Measurements from ENCODE around the gene MGRN1.

The MGRN1 gene

DNA sequence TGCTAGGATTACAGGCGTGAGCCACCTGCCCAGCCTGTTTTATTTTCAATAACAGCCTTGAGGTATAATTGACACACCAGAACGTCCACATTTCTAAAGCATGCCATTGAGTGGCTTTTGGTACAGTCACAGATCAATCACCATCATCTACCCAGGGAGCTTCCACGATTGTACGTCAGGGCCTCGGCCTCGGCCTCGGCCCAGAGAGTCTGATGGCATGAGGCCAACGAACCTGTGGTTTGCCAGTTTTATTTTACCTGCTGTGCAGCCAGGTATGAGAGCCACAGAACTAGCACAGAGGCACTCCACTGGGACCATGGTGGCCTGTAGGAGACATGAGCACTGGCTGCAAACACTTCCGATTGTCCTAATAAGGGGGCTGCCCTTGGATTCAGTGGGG, 18.3 kb upstream of the MGRN1 start:
- no peak for DNase-seq

DNA sequence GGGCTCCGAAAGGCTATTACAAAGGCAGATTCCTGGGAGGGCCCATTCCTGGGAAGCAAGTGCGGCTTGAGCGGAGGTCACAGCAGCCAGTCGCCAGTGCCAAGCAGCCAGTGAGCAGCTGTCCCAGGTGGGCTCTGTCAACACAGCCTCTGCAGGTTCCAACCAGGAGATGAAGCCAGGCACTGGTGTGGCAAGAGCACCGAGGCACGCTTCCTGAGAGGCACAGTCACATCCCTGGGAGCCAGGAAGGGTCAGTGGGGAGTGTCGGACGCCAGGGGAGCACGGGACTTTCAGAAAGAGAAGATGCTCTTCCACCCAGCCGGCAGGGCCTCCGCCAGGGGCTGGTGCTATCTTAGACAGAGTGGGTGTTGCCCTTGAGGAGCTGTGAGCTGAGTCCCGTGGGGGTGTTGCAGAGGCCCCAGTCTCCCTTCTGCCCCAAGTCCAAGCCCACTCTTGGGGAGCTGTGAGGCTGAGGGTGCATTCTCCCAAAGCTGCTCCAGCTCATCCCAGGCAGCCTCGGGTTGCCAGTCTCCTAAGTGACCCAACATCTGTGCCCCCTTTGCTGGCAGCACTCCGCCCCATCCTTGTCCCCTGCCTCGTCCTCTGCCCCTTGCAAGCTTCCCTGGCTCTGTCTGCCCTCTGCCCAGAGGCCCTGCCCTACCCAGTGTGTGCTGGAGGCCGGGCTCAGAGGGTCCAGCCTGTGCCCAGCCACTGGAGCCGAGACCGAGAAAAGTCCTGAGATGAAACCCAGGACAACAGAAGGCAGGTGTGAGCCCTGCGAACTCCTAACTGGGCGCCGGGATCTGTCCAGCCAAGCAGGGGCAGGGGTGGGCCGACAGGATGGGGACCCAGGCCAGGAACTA, 16.6 kb upstream of the MGRN1 start:
- DNase-seq, result no peak

DNA sequence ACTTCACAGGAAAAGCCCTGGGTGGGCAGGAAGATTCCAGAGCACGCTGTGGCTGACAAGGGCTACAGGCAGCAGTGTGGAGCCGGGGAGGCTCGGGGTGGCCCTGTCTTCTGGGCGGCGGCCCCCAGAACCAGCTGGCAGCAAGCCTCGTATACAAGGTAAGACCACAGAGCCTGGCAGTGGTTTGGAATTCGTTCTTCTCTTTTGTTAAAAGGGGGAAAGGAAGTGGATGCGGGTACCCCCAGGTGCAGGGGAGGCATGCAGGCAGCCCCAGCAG, 16.0 kb upstream of the MGRN1 start:
- no peak for DNase-seq

DNA sequence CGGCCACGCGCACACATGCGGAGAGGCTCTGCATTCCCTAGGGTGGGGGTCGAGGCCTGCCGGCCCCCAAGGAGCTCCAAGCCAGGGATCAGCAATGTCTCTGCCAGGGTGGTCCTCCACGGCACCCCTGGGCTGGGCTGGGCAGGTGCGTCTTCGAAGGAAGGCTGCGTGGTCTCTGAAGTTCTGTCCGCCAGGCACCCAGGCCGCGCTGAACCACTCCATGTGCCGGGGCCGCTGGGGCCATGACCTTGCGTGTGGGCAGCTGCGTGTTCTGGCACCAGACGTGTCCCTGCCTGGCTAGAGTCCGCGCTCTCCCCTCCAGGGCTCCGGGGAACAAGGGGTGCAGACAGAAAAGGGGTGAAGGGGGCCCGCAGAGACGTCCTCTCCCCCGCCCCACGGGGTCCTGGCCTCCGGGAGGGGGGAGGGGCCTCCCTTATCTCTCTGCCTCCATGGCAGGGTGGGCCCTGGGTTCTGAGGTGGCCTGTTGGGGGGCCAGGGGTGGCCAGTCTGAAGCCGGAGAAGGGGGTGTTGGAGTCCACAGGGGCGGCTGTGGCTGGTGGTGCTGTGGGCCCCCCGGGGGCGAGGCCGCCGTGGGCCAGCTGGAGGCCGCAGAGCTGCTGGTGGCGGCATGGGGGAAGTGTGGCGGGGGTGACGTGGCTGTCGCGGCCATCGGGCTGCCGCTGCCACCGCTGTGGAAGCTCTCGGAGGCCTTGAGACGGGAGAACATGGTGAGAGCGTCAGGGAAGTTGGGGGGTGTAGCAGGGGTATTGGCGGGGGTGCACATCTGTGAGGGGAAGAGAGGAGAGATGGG, 15.2 kb upstream of the MGRN1 start:
- DNase-seq, result no peak

DNA sequence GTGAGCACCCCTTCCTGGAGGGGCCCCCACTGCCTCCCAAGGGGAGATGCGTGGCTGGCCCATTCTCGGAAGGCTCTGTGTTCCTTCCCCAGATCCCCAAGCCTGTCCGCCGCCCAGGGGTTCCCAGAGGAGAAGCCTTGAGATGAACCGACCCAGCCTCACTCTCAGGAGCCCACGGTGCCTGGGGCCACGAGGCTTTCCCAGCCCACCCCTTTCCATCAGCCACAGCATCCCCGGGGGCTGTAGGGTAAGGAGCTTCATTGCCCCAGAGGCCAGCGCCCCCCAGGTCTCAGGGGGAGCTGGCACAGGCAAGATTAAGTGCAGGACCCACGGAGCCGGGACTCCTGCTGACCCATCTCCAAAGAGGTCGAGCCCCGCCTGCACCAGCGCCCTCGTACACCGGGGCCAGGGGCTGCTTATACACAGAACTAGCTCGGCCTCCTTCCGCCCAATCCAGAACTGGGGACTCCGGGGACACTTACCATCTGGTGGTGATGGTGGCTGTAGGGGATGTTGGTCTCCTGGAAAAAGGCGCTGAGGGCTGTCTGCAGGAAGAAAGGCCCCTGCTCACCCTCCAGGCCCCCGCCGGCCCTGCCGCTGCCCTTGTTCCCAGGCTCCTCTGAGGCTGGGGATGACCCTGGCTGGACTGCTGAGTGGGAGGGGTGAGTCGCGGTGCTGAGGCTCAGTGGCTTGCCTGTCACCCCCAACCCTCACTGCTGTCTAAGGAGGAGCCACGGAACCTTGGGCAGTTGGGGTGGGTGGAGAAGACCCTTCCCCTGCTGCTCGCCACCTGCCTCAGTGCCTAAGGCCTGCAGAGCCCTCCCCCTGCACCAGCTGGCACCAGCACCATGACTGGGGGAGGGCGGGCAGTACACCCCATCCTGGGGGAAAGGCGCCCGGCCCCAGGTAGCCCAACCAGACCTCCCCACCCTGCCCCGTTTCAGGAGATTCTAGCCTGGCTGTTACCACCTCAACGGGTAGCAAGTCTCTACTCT, 14.3 kb upstream of the MGRN1 start:
- DNase-seq, result no peak

DNA sequence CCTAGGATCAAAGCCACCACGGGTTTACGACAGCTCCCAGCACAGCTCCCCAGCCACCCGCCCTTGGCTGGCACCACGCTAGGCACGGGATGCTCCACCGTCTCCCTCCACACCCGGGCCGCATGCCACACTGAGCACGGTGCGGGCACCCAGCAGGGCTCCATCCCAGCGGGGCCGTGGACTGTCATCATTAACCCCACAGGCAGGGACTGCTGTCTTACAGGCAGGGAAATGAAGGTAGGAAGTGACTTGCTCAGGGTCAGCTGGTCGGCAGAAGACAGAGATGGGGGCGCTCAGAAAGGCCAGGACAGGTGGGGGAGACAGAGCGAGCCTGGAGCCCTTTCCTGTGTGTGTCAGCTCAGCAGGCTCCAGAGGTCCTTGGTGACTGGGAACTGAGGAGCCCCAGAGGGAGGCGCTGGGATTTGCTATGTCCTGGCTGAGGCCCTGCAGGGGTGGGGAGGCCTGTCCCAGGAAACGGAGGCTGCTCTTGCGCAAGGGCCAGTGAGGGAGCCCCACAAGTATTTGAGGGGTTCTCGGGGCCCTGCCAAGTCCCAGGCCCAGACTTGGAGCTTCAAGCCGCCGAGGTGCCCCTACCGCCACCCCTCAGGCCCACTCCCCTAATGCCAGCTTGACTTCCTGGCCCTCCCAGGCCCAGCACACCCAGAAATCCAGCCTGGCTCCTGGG, 13.1 kb upstream of the MGRN1 start:
- no peak for DNase-seq

DNA sequence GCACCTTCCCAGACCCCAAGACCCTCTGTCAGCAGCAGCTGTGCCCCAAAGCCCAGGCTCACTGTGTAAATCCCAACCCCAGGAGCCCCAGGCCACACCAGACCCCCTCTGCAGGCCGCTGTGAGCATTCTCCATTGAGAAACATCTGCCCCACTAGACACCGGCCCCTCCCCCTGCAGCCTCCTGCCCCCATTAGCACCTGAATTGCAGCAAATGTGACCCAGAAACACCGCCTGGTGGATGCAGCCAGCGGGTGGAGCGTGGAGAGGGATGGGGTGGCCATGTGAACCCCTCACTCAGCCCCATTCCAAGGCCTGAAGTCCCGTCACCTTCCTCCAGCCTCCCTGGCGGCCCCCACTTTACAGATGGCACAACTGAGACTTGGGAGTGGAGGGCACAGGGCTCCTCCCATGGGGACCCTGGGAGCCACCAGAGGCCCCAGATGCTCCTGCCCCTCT, 12.1 kb upstream of the MGRN1 start:
- DNase-seq, result no peak

DNA sequence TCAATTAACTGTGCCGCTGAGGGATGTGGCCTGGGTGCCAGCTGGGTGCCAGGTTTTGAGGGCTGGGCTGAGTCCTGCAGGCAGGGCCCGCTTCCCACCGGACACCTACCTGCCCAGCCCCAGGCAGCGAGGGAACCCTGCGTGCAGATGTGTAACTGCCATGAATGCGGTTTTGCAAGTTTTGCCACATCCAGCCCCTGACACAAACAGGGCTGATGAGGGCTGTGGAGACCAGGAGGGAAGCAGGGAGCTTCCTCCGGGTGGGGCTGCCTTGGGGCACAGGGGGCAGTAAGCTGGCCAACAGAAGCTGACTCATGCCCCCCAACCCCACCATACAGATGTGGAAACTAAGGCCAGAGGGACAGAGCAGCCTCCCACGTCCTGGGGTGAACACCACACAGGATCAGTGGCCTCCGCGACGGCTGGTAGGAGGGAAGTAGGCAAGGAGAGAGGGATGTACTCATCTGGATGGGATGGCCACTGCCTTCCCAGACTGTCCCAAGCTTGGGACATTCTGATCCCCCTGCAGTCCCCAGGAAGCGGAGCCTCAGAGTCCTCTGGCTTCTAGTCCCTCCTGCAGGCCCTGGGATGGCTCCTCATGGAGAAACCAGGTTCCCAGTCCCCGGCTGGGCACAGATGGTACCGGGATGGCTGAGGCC, 11.5 kb upstream of the MGRN1 start:
- no peak for DNase-seq

DNA sequence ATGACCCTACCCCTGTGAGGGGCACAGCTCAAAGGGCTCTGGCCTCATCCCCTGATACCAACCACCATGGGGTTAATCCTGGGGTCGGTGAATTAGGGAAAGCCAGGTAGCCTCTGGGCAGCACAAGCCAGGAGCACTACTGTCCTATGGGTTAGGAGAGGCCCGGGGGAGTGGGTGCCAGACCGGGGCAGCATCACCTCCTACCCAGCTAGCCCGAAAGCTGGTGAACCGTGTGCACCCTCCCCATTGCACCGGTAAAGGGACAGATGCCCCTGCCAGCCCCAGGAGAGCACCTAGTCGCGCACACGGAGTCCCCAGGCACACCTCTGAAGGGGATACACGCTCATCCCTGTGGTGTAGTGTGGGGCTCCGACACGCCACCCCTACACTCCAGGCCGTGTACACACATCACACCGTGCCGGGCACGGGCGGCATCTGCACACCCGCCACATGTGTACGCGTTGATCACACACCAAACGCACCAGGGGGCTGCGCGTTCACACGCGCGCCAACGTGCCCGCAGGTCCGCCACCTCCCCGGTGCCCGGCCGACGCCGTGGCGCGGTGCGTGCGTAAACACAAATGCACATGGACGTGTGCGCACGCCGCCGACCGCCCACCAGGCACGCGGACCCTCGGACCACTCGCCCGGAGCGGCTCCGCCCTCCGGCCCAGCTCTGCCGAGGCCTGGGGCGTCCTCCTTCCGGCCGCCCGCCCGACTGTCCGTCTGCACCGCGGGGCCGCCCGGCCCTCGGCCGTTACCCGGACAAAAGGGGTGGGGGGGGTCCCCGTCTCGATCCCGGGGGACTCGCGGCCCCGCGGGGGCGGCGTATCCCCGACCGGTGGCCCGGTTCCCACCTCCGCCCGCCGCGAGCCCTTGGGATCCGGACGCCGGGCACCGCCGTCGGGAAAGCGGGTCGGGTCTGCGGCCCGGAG, 10.7 kb upstream of the MGRN1 start:
- no peak for DNase-seq

DNA sequence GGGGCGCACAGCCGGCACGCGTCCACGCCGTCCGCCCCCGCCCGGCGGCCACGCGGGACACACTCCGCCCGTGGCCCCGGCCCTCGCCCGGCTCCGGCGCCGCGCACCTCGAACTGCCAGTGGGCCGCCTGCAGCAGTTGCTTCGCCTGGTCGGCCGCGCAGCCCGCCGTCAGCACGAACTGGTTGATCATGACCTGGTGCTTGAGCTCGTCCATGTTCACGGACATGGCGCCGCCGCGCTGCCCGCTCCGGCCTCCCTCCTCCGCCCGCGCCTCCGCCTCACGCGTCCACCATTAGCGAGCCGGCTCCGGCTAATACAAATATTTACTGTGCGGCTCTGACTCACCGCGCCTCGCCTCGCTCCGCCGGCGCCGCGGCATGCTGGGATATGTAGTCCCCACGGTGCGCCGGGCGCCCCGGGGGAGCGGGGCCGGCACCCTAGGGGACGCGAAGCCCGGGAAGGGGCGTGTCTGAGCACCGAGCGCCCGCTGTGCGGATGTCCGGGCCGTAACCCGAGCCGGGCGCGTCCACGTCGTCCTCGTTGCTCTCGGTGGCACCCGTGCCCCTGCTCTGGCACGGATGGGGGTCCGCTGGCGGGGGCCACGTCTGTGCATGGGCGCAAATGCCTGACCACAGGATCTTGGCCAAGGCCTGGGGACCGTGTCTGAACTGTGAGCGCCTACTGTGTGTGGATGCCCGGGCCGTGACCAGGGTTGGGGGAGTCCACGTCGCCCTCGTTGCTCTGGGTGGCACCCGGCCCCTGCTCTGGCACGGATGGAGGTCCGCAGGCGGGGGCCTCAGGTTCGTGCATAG, 9.8 kb upstream of the MGRN1 start, which contains the start of gene UBALD1:
TSS of gene UBALD1 (minus strand) at position 318 of the 813 bp plus-strand sequence. CDS start at position 227, 91 bp downstream.
- DNase-seq, result peak; percentile 44

DNA sequence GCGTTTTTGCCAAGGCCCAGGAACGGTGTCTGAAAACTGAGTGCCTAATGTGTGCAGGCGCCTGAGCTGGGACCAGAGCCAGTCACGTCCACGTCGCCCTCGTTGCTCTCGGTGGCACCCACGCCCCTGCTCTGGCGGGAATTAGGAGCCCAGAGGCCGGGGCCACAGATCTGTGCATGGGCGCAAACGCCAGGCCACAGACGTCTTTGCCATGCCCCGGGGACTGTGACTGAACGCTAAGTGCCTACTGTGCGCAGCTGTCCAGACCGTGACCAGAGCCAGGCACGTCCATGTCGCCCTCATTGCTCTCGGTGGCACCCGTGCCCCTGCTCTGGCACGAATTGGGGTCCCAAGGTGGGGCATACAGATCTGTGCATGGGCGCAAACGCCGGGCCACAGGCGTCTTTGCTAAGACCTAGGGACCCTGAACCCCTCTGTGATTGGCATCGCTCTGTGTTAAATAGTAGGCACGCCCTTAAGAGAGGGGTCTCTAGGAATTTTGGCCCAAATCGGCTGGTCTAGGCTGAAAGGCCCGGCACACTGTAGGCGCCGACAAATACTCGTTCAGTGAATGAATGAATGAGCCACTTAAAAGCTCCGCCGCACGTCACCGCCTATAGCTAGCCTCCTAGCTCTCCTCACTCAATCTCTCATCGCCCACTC, 9.1 kb upstream of the MGRN1 start:
- DNase-seq, result no peak

DNA sequence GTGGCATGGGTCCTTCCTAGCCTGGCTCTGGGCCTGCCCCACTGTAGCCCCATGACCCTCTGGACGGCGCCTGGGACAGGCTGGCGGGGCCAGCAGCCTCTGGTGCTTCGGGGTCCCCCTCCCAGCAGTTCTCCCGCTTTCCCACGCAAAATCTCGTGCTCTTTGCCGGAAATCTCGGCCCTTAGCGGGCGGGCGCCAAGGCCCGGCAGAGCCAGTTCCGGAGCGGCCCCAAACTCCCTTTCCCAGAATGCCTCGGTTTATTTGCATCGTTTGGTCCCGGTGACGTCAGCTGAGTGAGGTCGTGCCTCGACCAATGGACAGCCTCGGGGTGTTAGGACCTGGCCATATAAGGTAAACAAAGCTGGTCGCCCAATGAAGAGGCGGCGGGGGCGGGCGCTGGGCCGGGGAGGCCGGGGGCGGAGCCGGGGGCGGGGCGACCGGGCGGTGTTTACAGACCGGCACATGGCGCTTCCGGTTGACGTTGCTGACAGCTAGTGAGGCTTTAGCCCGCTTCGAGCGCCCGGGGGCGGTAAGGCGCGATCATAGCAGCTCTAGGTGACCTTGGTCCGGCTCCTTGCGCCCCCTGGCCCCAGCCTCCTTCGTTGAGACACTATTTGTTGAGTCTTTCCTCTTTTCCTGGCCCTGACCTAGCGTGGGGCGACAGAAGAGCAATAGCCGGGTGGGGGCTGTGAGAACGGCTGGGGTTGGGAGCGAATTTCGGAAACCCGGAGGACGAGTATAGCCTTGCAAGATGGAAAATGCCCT, 8.4 kb upstream of the MGRN1 start:
- DNase-seq, result peak; percentile 96

DNA sequence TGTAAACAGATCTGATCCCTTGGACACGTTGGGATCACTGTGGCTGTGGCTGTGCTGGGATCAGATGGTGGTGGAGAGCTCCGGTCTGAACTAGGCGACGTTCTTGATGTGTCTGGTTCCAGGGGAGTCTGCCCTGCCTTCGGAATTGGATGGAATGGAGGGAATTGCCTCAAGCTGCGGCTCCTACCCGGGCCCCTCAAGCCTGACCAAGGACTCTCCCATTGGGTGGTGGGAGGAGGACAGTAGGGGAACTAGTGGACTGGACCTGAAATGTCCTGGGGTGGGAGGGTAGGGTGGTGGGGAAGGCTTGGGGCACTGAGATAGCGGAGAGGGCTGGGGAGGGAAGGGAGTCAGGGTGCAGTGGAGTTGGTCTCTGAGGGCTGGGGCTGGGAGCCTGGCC, 6.7 kb upstream of the MGRN1 start:
- DNase-seq, result no peak

DNA sequence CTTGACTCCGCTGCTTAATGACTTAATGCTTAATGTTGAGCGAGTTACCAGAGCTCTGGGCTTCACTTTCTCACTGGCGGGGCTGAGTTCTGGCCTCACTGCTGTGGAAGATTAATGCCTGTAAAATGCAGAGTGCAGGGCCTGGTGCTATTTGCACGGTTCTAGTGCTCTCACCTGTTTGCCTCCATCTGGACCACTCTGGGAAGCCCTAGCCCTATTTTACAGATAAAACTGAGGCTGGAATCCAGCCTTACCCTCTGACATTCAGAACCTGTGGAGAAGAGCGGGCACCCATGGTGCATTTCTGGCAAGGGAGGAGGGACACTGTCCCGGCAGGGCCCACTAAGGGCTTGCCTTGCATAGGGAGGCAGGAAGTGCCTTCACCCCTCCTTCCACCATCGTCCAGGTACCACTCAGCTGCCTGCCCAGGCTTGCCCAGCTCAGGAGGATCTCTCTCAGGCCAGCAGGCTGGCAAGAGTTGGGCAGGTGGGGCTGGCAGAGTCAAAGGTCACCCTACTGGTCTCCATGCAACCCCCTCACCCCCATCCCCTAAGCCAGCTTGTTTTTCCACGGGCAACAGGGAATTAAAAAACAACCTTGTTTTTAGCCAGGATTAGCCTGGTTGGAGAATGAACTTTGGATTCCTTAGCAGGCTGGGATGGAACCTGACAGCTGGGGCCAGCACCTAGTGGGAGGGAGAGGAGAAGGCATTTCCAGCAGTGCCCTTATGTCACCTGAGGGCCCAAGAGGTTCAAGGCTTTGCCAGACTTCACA, 5.8 kb upstream of the MGRN1 start:
- no peak for DNase-seq

DNA sequence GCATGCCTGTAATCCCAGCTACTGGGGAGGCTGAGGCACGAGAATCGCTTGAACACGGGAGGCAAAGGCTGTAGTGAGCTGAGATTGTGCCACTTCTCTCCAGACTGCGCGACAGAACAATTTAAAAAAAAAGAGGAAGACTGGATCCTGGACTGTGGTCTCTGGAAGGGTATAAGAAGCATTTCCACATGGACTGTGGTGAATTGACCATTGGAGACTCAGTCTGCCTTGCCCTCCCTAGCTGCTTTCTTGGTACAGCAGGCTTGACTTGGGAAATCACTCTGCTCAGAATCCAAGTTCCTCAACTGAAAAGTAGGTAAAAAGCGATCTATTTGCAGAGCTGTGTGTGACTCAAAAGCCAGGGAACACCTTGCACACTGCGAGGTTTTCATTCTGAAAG, 1.0 kb upstream of the MGRN1 start:
- DNase-seq, result no peak

DNA sequence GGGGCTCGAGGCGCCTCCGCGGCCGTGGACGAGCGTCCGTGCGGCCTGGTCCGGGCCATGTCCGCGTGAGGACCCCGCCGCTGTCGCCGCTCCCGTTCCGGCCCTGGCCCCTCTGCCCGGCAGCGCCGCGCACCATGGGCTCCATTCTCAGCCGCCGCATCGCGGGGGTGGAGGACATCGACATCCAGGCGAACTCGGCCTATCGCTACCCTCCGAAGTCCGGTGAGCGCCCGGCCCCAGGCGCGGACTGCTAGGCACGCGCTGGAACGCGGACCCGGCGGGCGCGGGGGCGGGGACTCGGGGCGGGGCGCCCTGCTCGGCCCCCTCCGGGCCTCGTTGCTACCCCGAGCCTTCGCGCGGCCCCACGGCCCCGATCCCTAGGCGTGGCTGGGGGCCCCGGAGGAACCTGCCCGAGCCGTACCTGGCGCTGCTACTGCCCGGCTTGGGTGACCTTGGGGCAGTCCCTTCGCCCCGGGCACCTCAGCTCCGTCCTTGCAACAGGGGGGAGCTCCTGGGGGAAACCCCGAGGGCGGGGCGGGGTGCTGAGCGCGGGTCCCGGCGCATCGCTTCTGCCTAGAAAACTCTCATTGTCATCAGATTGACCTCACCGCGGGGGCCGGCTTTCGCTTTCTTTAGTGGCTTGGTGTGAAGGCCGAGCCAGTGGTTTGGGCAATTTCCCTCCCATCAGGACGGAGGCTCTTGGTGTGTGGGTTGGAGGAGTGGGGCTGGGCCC, 367 bp downstream of the MGRN1 start:
- DNase-seq, result no peak

Measured in NCI-H1105 treated with DMSO at 0.1 percent for 48 hours (cell line).